Neural progenitor cell (in vitro differentiated cells): ENCODE results near the gene AADACL4. TPM values are rescaled to one million over a fixed set of nuclear protein-coding genes. Genes with fewer than 3 reads are reported as not detected.

Experiments used
- DNase-seq: peaks from one replicate; pipeline ENCODE4 v3.0.0-alpha.2; 2016; ENCODE audit warnings: low spot score
- H2AFZ ChIP-seq: fragments of 200-600 bp; sonication (generic); replicated peaks from 2 replicates; pipeline ENCODE4 v1.6.1; 2016; ENCODE audit warnings: antibody characterized with exemption
- H3F3A ChIP-seq: fragments of 200-600 bp; sonication (generic); 2 replicates; pipeline ENCODE4 v1.6.1; 2016; ENCODE audit warnings: antibody characterized with exemption, low read depth
- H3K27ac ChIP-seq: fragments of 200-600 bp; sonication (generic); 2 replicates; pipeline ENCODE4 v1.5.1; 2016; ENCODE audit warnings: mild to moderate bottlenecking
- H3K27me3 ChIP-seq: fragments of 200-600 bp; sonication (generic); 2 replicates; pipeline ENCODE4 v1.6.1; 2016; ENCODE audit warnings: mild to moderate bottlenecking, moderate library complexity
- H3K36me3 ChIP-seq: fragments of 200-600 bp; sonication (generic); 2 replicates; pipeline ENCODE4 v1.5.1; 2016
- H3K4me1 ChIP-seq: fragments of 200-600 bp; sonication (generic); 2 replicates; pipeline ENCODE4 v1.6.1; 2016; ENCODE audit warnings: mixed run types
- H3K4me2 ChIP-seq: fragments of 200-600 bp; sonication (generic); 2 replicates; pipeline ENCODE4 v1.6.1; 2016
- H3K4me3 ChIP-seq: fragments of 200-600 bp; sonication (generic); 2 replicates; pipeline ENCODE4 v1.5.1; 2016
- H3K79me2 ChIP-seq: fragments of 200-600 bp; sonication (generic); 2 replicates; pipeline ENCODE4 v1.6.1; 2016; ENCODE audit warnings: low read depth
- H3K9ac ChIP-seq: fragments of 200-600 bp; sonication (generic); 2 replicates; pipeline ENCODE4 v1.6.1; 2016
- H3K9me3 ChIP-seq: fragments of 200-600 bp; sonication (generic); 2 replicates; pipeline ENCODE4 v1.5.1; 2016; ENCODE audit warnings: low read depth
- H4K20me1 ChIP-seq: fragments of 200-600 bp; sonication (generic); 2 replicates; pipeline ENCODE4 v1.6.1; 2016; ENCODE audit warnings: low read depth
- H3K27ac Mint-ChIP-seq: 3 replicates; pipeline ENCODE4 v1.8.0; 2021; ENCODE audit warnings: mixed read lengths
- H3K27me3 Mint-ChIP-seq: 2 replicates; pipeline ENCODE4 v1.8.0; 2022; ENCODE audit warnings: low read depth, mild to moderate bottlenecking, inconsistent platforms, moderate library complexity, mixed read lengths; ENCODE audit not compliant: insufficient read depth
- H3K36me3 Mint-ChIP-seq: 3 replicates; pipeline ENCODE4 v1.8.0; 2021; ENCODE audit warnings: mixed read lengths
- H3K4me1 Mint-ChIP-seq: 3 replicates; pipeline ENCODE4 v1.8.0; 2021; ENCODE audit warnings: mixed read lengths
- H3K4me3 Mint-ChIP-seq: 3 replicates; pipeline ENCODE4 v1.8.0; 2021; ENCODE audit warnings: mild to moderate bottlenecking, moderate library complexity, mixed read lengths
- H3K9me3 Mint-ChIP-seq: 3 replicates; pipeline ENCODE4 v1.8.0; 2020; ENCODE audit warnings: mixed read lengths
- EZH2 ChIP-seq: fragments of 200-600 bp; sonication (generic); IDR thresholded peaks from 2 replicates; pipeline ENCODE4 v1.6.1; 2017; ENCODE audit warnings: antibody characterized with exemption, mild to moderate bottlenecking, moderate library complexity
- EZH2phosphoT487 ChIP-seq: fragments of 200-600 bp; sonication (generic); IDR thresholded peaks from 2 replicates; pipeline ENCODE4 v1.6.1; 2017; ENCODE audit warnings: antibody characterized with exemption
- total RNA-seq: library from RNA; depleted of rRNA; stranded (reverse); fragments of >200 nt; gene quantifications from 2 replicates; pipeline ENCODE4 v1.2.3, GENCODE V29; 2015; ENCODE audit warnings: low replicate concordance
- TF ChIP-seq, protein P1 (sequence below): fragments of 200-600 bp; sonication (generic); IDR thresholded peaks from 2 replicates; pipeline ENCODE4 v1.5.1; 2017; ENCODE audit warnings: antibody characterized with exemption, mild to moderate bottlenecking

AADACL4 gene
- total RNA-seq, 1 donor from 2014 or later, result not detected

DNA sequence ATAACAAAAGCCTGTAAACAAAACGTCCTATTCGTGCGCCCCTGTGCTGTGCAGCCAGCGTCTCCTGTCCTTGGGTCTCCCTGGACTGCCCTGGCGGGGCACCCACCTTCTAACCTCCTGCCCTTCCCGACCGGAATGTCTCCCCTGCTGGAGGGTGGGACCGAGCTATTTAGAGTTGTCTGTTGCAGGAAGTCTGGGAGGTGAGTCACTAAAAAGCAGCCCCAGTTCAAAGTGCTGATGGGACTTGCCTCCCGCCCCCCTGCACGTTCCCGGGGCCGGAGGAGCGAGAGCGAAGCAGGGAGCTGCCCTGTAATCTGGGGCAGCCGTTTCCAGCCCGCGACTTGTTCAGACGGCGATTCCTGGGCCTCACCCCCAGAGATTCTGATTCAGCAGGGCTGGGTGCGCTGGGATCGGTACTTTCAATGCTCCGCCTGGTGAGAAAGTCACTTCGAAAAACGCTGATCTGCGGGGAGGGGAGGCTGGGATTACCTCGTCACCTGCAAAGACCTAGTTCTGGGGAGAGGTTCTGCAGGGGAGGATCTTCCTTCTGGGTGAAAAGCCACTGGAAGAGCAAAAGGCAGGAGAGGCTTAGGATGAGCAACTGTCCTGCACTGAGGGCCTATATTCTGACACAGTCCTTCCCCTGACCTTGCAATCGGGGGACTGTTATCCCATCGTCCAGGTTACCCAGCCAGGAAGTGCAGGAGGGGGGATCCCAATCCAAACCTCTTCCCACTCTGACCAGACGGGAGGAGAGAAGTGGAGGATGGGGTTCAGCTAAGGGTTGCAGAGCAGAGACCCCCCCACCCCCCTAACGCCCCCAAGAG lies 24.7 kb upstream of the AADACL4 start:
- Histone ChIP-seq H3K4me2 (peak overlapping the region; percentile 91), H3K4me3 (peak overlapping the region; percentile 94), H3K79me2 (peaks cover 7% of the 10 kb centered on the region), H3K27me3 (peaks cover 18% of the 10 kb centered on the region), H3K9ac (no peak overlapping the region), H3K9me3 (no peaks in the 10 kb centered on the region), H4K20me1 (peaks cover 16% of the 10 kb centered on the region), H3K4me1 (peaks cover 29% of the 10 kb centered on the region), H2AFZ (peak overlapping the region; percentile 98), H3F3A (peaks cover 50% of the 10 kb centered on the region), H3K36me3 (no peaks in the 10 kb centered on the region), H3K27ac (no peak overlapping the region)
- H3K9me3 Mint-ChIP-seq, result no peaks in the 10 kb centered on the region
- DNase-seq, result peak; percentile 79
- H3K27me3 Mint-ChIP-seq, result peaks cover 34% of the 10 kb centered on the region
- H3K36me3 Mint-ChIP-seq, result no peaks in the 10 kb centered on the region
- peaks cover 53% of the 10 kb centered on the region for H3K4me1 Mint-ChIP-seq
- no peak overlapping the region for H3K27ac Mint-ChIP-seq
- H3K4me3 Mint-ChIP-seq, result peak overlapping the region; percentile 95
- TF ChIP-seq, protein P1, sequence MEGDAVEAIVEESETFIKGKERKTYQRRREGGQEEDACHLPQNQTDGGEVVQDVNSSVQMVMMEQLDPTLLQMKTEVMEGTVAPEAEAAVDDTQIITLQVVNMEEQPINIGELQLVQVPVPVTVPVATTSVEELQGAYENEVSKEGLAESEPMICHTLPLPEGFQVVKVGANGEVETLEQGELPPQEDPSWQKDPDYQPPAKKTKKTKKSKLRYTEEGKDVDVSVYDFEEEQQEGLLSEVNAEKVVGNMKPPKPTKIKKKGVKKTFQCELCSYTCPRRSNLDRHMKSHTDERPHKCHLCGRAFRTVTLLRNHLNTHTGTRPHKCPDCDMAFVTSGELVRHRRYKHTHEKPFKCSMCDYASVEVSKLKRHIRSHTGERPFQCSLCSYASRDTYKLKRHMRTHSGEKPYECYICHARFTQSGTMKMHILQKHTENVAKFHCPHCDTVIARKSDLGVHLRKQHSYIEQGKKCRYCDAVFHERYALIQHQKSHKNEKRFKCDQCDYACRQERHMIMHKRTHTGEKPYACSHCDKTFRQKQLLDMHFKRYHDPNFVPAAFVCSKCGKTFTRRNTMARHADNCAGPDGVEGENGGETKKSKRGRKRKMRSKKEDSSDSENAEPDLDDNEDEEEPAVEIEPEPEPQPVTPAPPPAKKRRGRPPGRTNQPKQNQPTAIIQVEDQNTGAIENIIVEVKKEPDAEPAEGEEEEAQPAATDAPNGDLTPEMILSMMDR, result no peak
- TF ChIP-seq EZH2, result peak; percentile 19

DNA sequence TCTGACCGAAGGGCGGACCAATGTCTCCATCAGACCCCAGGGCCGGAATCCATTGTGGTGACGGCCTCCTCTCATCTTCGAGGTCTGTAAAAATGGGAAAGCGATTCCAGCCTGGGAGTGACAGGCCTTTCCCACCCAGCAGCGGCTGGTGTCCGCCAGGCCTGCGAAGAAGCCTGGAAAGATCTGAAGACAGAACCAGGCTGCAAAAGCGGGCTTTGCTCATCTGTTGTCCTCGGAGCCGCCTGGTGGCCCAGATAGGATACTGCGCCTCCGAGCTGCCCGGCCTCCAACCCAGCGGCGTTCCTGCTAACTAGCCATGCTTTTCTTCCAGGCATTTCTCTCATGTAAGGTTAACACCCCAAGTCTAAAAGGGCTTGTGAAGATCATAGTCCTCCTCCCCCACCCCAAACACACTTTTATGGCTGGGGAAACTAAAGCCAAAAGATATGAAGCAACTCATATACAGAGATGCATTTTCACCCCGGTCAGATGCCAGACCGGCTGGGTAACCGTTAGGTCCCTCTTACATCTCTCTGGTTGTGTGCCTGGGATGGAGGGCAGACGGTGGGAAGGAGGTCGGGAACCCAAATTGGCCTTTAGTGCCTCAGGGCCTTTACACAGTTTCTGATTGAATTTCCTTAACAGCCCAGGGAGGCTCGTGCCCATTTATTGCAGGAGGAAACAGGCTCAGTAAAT lies 23.9 kb upstream of the AADACL4 start:
- Histone ChIP-seq H3K4me2 (peak overlapping the region; percentile 91), H3K27ac (no peak overlapping the region), H3K27me3 (peaks cover 18% of the 10 kb centered on the region), H3K4me3 (peak overlapping the region; percentile 94), H3K79me2 (peaks cover 3% of the 10 kb centered on the region), H3K9me3 (no peaks in the 10 kb centered on the region), H3K4me1 (peaks cover 25% of the 10 kb centered on the region), H2AFZ (no peak overlapping the region), H3K9ac (no peak overlapping the region), H4K20me1 (peaks cover 14% of the 10 kb centered on the region), H3F3A (peaks cover 47% of the 10 kb centered on the region), H3K36me3 (no peaks in the 10 kb centered on the region)
- H3K27me3 Mint-ChIP-seq, result peaks cover 34% of the 10 kb centered on the region
- H3K9me3 Mint-ChIP-seq, result no peaks in the 10 kb centered on the region
- H3K27ac Mint-ChIP-seq, result no peak overlapping the region
- TF ChIP-seq EZH2 (no peak), EZH2phosphoT487 (no peak)
- TF ChIP-seq, protein P1, result peak; percentile 91
- peak; percentile 93 for DNase-seq
- peak overlapping the region; percentile 75 for H3K4me3 Mint-ChIP-seq
- no peaks in the 10 kb centered on the region for H3K36me3 Mint-ChIP-seq
- peaks cover 51% of the 10 kb centered on the region for H3K4me1 Mint-ChIP-seq

DNA sequence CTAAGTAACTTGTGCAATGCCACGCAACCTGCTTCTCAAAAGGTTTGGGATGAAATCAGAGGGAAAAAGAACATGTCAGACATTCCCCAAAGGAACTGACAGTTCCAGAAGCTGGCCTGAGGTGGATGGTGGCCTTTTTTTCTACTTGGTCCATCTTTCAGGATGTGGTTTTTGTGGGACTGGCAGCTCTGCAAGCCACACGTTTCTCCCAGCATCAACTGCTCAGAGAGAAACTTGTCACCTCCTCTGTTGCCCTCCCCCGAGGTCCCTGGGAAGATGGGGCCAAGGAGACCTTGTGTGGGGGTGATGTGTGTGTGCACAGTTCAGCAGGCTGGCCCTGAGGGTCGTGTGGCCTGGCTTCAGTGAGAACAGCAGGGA lies 23.4 kb upstream of the AADACL4 start:
- H4K20me1 ChIP-seq, result peaks cover 9% of the 10 kb centered on the region
- peaks cover 33% of the 10 kb centered on the region for H3K27me3 Mint-ChIP-seq
- H3K4me2 ChIP-seq, result no peak overlapping the region
- H3K4me1 ChIP-seq, result peaks cover 20% of the 10 kb centered on the region
- peaks cover 3% of the 10 kb centered on the region for H3K79me2 ChIP-seq
- H2AFZ ChIP-seq, result no peak overlapping the region
- no peak overlapping the region for H3K27ac ChIP-seq
- H3F3A ChIP-seq, result peaks cover 42% of the 10 kb centered on the region
- no peaks in the 10 kb centered on the region for H3K36me3 ChIP-seq
- no peaks in the 10 kb centered on the region for H3K9me3 ChIP-seq
- H3K27me3 ChIP-seq, result peaks cover 18% of the 10 kb centered on the region
- DNase-seq, result no peak
- peaks cover 45% of the 10 kb centered on the region for H3K4me1 Mint-ChIP-seq
- no peaks in the 10 kb centered on the region for H3K36me3 Mint-ChIP-seq
- H3K9ac ChIP-seq, result no peak overlapping the region
- H3K4me3 Mint-ChIP-seq, result no peak overlapping the region
- TF ChIP-seq, protein P1, result no peak
- no peak for TF ChIP-seq EZH2
- no peak for TF ChIP-seq EZH2phosphoT487
- no peak overlapping the region for H3K27ac Mint-ChIP-seq
- H3K4me3 ChIP-seq, result no peak overlapping the region
- H3K9me3 Mint-ChIP-seq, result no peaks in the 10 kb centered on the region
